Hindlimb muscle (tissue), 1 donor: ENCODE measurements around the gene PACRG. TPM values are rescaled to one million over a fixed set of nuclear protein-coding genes. Genes with fewer than 3 reads are reported as not detected.
"Not testable (repeated sequence)": the region's sequence is repeated elsewhere in the genome, so short reads cannot be mapped to it uniquely, and the experiment has no call there.

Experiments
- DNase-seq: peaks from one replicate; pipeline ENCODE4 v3.0.0-alpha.2; 2013
- polyA plus RNA-seq: library from polyadenylated mRNA; unstranded; fragments of 120-200 nt; gene quantifications from one replicate; pipeline ENCODE4 v1.2.1, GENCODE V29; 2013; ENCODE audit not compliant: insufficient read length

The PACRG gene
- polyA plus RNA-seq, 1 donor: 1.7 TPM

- DNase-seq: no peak
These were observed 563.8 kb downstream of the PACRG start for GRCh38 chr6:163291622-163292021.

GRCh38 chr6:163293286-163293685 is 565.5 kb downstream of the PACRG start:
- DNase-seq: no peak

GRCh38 chr6:163294734-163295133 is 567.0 kb downstream of the PACRG start:
- DNase-seq: no peak

GRCh38 chr6:163296835-163297519 is 569.2 kb downstream of the PACRG start:
- no peak for DNase-seq

GRCh38 chr6:163298079-163298830 is 570.5 kb downstream of the PACRG start:
- no peak for DNase-seq

GRCh38 chr6:163300838-163301237 is 573.1 kb downstream of the PACRG start:
- DNase-seq: no peak

GRCh38 chr6:163301726-163302635 is 574.2 kb downstream of the PACRG start:
- no peak for DNase-seq

GRCh38 chr6:163302747-163303146 is 575.0 kb downstream of the PACRG start:
- DNase-seq: no peak

GRCh38 chr6:163306000-163306399 is 578.2 kb downstream of the PACRG start:
- DNase-seq: no peak

GRCh38 chr6:163308629-163309440 is 581.1 kb downstream of the PACRG start:
- no peak for DNase-seq

- DNase-seq: no peak
These were observed 581.8 kb downstream of the PACRG start for GRCh38 chr6:163309491-163310026.

- DNase-seq: no peak
These were observed 582.6 kb downstream of the PACRG start for GRCh38 chr6:163310096-163310972.

- DNase-seq: no peak
These were observed 583.2 kb downstream of the PACRG start for GRCh38 chr6:163310973-163311383.

GRCh38 chr6:163311830-163312229 is 584.1 kb downstream of the PACRG start:
- no peak for DNase-seq

GRCh38 chr6:163313566-163313965 is 585.8 kb downstream of the PACRG start:
- no peak for DNase-seq

GRCh38 chr6:163313981-163314380 is 586.2 kb downstream of the PACRG start:
- no peak for DNase-seq

GRCh38 chr6:163314791-163315470 is 587.2 kb downstream of the PACRG start:
- DNase-seq: no peak

GRCh38 chr6:163316866-163317495 is 589.2 kb downstream of the PACRG start:
- not testable (repeated sequence) for DNase-seq

- DNase-seq: no peak
These were observed 590.5 kb downstream of the PACRG start for GRCh38 chr6:163318071-163318786.
